NCI-H748 treated with DMSO at 0.1 percent for 48 hours (cell line): Measurements from ENCODE around the gene NTS.

ENCODE experiments used
- DNase-seq: peaks from one replicate; lab custom pipeline; 2025; lab: John Stamatoyannopoulos, UW

Gene NTS

GRCh38 chr12:85923767-85924331 lies 49.8 kb downstream of the NTS start:
- DNase-seq, result peak; percentile 27

- no peak for DNase-seq
Measured at GRCh38 chr12:85927166-85927565, 53.1 kb downstream of the NTS start.
